NCI-H446 treated with DMSO at 0.1 percent for 48 hours (cell line): Measurements from ENCODE around the gene ZNF423.

Source experiments
- DNase-seq: peaks from one replicate; lab custom pipeline; 2025; lab: John Stamatoyannopoulos, UW

The ZNF423 gene

DNA sequence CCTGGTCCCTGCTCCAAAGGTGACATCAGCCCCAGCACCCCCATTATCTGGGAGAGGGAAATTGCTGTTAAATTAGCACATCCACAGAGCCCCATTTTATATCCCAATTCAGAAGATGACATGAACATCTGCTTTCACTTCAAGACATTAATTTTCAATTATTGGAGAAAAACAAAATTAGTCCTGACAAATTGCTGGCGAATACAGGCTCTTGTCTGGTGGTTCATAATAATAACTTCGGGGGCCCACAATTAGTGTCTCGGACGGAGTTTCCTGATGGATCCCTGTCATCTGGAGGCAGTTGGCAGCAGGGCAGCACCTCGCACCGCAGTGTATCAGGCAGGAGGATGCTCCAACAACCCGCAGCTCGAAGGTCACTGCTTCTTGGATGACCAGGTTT is 7.4 kb downstream of the ZNF423 start:
- DNase-seq = no peak

GRCh38 chr16:49846800-49847199 is 9.1 kb downstream of the ZNF423 start:
- DNase-seq = no peak

DNA sequence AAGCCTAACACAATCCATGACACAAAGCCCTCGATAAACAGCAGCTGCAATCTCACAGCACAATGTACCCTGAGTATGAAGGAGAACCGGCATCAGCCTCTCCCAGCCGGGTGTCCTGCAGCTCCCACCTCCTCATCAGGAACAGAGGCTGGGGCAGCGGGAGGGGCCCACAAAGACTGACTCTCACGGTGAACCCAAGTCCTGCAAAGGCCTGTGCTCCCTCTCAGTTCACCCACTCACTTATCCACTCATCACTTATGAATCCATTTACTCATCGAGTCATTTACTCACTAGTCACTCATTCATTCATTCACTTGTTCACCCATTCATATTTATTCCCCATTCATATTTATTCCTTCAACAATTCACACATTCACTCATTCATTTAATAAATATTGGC is 11.6 kb downstream of the ZNF423 start:
- DNase-seq = no peak

DNA sequence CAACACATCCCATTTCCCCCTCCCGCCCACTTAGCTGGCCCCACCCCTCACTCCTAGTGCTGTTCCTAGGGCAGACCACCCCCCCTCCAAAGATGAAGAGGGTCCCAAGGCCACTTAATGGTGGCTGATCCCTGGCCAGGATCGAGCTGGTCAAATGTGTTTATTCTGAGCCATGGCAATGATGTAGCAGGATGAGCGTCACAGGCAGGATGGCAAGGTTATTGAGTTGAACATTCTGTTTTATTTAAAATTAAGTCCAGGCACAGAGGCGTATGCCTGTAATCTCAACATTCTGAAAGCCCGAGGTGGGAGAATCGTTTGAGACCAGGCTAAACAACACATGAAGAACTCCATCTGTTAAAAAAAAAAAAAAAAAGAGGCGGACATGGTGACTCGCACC is 12.2 kb downstream of the ZNF423 start:
- DNase-seq = no peak

GRCh38 chr16:49842972-49843371 is 12.9 kb downstream of the ZNF423 start:
- no peak for DNase-seq

- peak; percentile 39 for DNase-seq
Observed at GRCh38 chr16:49839017-49839825, 16.7 kb downstream of the ZNF423 start.

DNA sequence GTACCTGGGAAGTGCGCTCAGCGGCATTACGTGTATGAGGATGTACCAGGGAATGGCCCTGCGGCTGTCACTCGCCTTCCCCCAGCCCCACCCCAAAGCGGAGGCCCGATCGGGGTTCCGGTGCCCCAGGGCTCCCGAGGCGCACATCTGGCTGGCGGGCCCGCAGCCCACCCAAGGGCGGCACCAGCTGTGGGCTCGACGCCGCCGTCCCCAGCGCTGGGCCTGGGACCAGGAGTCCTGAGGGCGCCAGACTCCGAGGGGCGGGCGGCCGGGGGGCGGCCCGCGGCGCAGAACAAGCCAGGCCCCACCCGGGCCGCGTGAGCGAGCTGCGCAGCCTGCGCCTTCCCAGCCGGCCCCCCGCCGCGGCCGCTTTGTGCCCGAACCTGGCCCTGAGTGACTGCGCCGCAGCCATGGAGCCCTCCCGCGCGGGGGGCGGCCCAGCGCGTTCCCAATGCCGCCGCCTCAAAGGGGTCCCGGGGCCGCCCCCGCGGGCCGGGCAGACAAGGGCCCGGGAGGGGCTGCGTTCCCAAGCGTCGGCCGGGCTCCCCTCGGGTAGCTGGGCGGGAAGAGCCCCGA is 17.4 kb downstream of the ZNF423 start:
- no peak for DNase-seq

- no peak for DNase-seq
Observed at GRCh38 chr16:49837688-49838410, 18.1 kb downstream of the ZNF423 start.

DNA sequence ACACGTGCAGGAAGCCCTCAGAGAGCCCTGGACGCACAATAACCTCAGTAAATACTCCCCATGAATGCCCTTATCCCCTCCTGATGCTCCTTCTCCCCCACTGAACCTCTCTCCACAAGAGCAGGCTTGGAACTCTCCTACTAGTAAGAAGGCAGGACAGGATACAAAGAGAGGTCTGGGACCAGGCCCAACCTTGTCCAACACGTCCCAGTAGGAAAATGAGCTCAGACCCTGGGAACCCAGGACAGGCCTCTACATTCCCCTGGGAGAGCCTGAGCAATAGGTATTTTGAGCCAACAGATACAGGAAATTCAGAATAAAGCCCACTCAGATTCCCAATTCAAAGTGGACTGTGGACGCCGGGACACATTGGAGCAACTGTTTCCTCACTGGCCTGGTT is 19.2 kb downstream of the ZNF423 start:
- DNase-seq = no peak

- DNase-seq = no peak
Observed at GRCh38 chr16:49836218-49836617, 19.7 kb downstream of the ZNF423 start.

DNA sequence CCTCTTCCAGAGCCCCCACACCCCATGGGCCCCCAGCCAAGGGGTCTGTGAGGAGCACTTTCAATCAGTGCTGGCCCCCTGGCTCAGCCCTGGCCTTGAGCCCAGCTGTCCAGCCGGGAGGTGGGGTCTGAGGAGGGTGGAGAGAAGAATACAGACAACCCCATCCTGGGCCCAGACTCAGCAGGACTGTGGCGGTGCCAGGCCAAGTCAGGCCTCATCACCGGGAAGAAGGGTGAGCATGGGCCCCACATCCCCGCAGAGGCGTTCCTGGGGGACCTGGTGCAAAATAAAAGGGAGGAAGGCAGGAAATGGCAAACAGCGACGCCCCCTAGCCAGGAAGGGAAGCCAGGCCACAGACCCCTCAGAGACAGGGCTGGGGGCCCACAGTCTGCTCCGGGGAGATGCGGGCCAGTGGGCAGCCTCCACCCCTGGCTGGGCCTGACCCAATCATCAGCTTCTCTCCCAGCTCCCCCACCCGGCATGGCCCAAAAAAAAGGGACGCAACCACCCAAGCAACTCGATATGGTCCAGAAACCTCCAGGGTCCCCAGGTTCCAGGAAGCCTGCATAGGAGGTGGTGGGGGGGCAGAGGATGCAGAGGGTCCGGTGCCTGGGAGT is 20.6 kb downstream of the ZNF423 start:
- no peak for DNase-seq

DNA sequence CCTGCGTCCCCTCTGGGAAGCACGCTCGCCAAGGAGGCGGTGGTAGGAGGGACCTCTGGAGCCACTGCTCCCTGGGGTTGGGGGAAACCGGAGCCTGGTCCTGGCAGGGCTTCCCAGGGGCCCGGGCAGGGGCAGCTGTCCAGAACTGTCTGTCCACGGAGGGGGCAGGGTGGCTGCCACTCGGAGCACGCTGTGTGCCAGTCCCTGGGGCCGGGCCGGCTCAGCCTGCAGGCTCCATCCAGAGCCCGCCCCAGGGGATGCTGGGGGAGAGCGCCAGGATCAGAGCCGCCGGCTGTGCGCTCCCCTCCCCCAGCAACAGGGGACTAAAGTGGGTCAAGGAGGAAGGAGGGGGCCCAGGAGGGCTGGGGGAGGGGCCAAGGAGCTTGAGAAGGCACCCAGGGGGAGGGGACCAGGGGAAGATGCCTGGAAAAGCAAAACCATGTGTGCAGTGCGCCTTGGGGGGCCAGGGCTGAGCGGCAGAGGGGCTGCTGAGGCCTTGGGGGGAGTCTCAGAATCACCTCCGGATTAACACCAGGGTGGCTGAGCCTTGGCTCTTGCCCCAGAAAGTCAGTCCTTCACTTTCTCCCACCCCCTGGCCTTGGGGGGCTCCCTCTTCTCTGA is 21.3 kb downstream of the ZNF423 start:
- no peak for DNase-seq

DNA sequence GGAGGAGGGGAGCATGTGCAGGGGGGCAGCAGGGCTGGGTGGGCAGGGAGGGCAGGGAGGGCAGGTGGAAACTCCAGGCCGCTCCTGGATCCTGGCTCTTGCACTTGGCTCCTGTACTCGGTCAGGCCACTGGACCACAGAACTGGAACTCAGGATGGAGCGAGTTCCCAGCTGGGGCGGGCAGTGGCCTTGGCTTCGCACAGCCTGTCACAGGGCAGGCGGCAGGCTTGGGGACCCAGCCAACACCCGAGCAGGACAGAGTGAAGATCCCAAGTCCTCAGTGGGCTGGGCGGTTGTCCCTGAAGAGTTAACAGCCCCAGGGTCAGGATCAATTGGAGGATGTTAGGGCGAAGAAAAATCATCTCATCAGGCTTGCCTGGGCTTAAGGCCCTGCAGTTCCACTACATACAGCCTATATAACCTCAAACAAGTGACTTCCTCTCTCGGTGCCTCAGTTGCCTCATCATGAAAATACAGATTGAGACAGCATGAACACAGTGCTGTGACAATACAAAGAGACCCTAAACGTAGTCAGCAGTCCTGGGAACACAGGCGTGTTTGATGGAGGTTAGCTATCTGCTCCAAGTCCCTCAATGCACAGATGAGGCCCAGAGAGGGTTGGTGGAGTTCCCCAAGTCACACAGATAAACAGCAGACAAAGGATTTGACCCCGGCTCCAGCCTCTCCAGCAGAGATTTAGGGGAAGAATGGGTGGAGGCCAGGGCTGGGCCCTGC is 21.9 kb downstream of the ZNF423 start:
- no peak for DNase-seq

DNA sequence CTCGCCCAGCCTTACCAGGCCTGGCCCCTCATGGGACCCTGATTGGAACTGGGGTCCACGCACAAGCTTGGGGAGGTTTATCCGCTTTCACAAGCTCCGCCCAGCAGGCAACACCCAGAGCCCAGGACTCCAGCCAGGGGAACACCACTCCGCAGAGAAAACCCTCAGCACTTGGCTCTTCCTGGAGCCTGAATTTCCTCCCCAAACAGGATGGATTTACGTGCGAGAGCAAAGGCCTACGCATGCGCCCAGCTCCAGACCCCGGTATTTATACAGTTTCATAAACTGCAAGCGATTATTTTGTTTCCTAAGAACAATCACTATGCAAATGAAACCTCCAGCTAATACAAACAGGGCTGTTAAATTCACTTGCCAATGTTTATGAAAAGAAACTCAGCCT is 22.8 kb downstream of the ZNF423 start:
- DNase-seq = no peak

GRCh38 chr16:49832177-49832576 is 23.7 kb downstream of the ZNF423 start:
- DNase-seq = no peak

DNA sequence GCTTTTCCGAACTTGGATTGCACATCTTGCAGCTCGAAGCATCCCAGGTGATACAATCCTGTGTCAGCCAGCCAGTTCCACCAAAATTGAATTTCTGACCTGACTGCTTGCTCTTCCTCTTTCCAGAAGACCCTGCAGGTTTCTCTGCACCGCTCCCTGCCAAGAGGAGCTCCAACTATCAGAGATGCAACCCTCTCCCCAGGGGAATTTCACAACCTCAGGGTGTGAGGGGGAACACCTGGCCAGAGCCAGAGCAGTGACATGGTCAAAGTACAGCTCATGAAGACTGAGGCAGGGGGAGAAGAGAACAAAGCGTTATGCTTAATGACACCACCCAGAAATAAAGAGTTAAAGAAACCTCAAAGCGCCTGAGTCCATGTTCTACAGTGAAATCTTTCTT is 25.0 kb downstream of the ZNF423 start:
- no peak for DNase-seq

DNA sequence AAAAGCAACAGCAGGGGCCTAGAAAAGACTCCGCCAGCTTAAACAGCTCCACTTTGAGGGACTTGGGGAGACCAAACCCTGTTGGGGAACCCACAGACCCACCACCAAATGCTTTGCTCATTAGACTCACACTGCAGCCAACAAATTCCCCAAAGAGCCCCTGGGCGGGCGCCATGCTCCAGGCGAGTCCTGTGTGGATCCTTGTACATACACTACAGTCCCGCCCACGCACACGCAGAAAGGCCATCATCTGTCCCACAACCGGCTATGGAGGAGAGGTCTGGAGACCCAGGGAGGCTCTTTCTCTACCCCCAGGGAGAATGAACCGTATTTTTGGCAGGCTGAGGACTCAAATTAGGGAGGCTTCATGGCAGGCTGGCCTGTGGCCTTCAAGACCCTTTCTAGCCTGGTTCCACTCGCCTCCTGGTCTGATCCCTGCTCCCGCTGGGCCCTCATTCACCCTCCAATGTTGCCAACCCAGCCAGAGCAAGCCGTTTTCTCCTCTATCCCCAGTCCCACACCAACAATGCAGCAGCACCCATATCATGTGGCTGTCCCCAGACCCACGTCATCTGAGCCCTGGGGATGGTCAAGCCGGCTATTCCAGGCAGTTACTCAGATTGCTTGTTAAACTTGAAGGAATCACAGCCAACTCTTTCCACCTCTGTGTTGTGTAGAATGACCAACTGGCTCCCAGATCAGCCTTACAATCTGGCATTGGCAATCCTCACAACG is 27.2 kb downstream of the ZNF423 start:
- DNase-seq = no peak

- no peak for DNase-seq
Observed at GRCh38 chr16:49827805-49828438, 28.0 kb downstream of the ZNF423 start.

GRCh38 chr16:49826515-49826914 is 29.4 kb downstream of the ZNF423 start:
- DNase-seq = no peak

DNA sequence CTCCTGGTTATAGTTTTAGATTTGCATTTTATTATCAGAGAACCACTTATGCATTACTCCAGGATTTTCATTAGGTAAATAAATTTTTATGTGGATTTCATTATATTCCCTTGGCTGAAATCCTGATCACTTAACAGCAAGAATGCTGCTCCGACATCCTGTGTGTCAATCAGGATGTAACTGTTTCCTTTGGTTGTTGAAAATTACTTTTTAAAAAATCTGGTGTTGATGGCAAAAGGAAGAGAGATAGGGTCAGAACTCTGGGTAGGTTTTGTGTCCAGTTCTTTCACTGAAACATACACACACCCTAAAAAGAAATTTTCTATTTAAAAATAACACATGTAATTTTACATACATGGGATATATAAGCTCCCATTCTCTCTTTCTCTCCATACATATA is 30.9 kb downstream of the ZNF423 start:
- no peak for DNase-seq
